ELF-1 (cell line): ENCODE results near the gene CHD9NB.
"Not testable (repeated sequence)": the region's sequence is repeated elsewhere in the genome, so short reads cannot be mapped to it uniquely, and the experiment has no call there.

Experiments
- DNase-seq: peaks from one replicate; pipeline ENCODE4 v3.0.0-alpha.2; 2016; ENCODE audit warnings: low read depth, low spot score

Gene CHD9NB

GRCh38 chr16:53057658-53058057 is 5.0 kb upstream of the CHD9NB start:
- DNase-seq, result no peak

- no peak for DNase-seq
Measured at GRCh38 chr16:53056392-53056881, 3.7 kb upstream of the CHD9NB start.

- peak; percentile 86 for DNase-seq
Measured at GRCh38 chr16:53055541-53056391, 3.1 kb upstream of the CHD9NB start.

GRCh38 chr16:53054670-53055485 is 2.2 kb upstream of the CHD9NB start, which contains the start of gene CHD9:
CHD9 (plus strand) TSS chr16:53054991; CDS start chr16:53156090, 101,099 bp downstream.
- DNase-seq, result peak; percentile 98

- no peak for DNase-seq
Measured at GRCh38 chr16:53053967-53054669, 1.4 kb upstream of the CHD9NB start.

GRCh38 chr16:53051255-53051654 is 1.4 kb downstream of the CHD9NB start:
- DNase-seq, result not testable (repeated sequence)

- no peak for DNase-seq
Measured at GRCh38 chr16:53048139-53048915, 4.4 kb downstream of the CHD9NB start.

GRCh38 chr16:53047515-53047914 is 5.2 kb downstream of the CHD9NB start:
- not testable (repeated sequence) for DNase-seq

GRCh38 chr16:53045341-53046220 is 7.1 kb downstream of the CHD9NB start:
- no peak for DNase-seq

- peak; percentile 90 for DNase-seq
Measured at GRCh38 chr16:53043986-53044601, 8.6 kb downstream of the CHD9NB start.

GRCh38 chr16:53043428-53043831 is 9.3 kb downstream of the CHD9NB start:
- DNase-seq, result peak; percentile 37

GRCh38 chr16:53042235-53042701 is 10.4 kb downstream of the CHD9NB start:
- DNase-seq, result no peak

GRCh38 chr16:53041320-53042051 is 11.2 kb downstream of the CHD9NB start:
- peak; percentile 51 for DNase-seq

GRCh38 chr16:53040788-53041187 is 11.9 kb downstream of the CHD9NB start:
- no peak for DNase-seq

GRCh38 chr16:53036711-53037110 is 16.0 kb downstream of the CHD9NB start:
- not testable (repeated sequence) for DNase-seq

GRCh38 chr16:53036066-53036465 is 16.6 kb downstream of the CHD9NB start:
- DNase-seq, result no peak

GRCh38 chr16:53035176-53035942 is 17.3 kb downstream of the CHD9NB start:
- DNase-seq, result no peak

- DNase-seq, result no peak
Measured at GRCh38 chr16:53034306-53034705, 18.4 kb downstream of the CHD9NB start.
